ENCODE data around the gene ZNF283.
"Not testable (repeated sequence)": the region's sequence is repeated elsewhere in the genome, so short reads cannot be mapped to it uniquely, and the experiment has no call there.

ZNF283 gene

GRCh38 chr19:43848821-43849220 is 21.7 kb downstream of the ZNF283 start:
- DNase-seq (ENCODE audit: low read depth in 2 of 2): no peak

- DNase-seq (ENCODE audit: low read depth in 2 of 2): no peak
Observed at GRCh38 chr19:43858174-43858573, 31.1 kb downstream of the ZNF283 start.

GRCh38 chr19:43866923-43867322 is 39.8 kb downstream of the ZNF283 start:
- not testable (repeated sequence) for DNase-seq (ENCODE audit: low read depth in 2 of 2)

- no peak for DNase-seq (ENCODE audit: low read depth in 2 of 2)
Observed at GRCh38 chr19:43872547-43873336, 45.6 kb downstream of the ZNF283 start.

- no peak for DNase-seq (ENCODE audit: low read depth in 2 of 2)
Observed at GRCh38 chr19:43880483-43880882, 53.4 kb downstream of the ZNF283 start.

GRCh38 chr19:43883864-43884263 is 56.7 kb downstream of the ZNF283 start, which contains the start of gene ZNF404:
Gene ZNF404, minus strand, starts transcription at chr19:43883964.
- no peak for DNase-seq (ENCODE audit: low read depth in 2 of 2)

GRCh38 chr19:43895727-43896308 is 68.7 kb downstream of the ZNF283 start:
- no peak for DNase-seq (ENCODE audit: low read depth in 2 of 2)
